Measurements from ENCODE around the gene SYPL2. TPM values are rescaled to one million over a fixed set of nuclear protein-coding genes. Genes with fewer than 3 reads are reported as not detected.

The SYPL2 gene
- polyA plus RNA-seq, 2 of the 4 experiments (the other 2 are of a cell fraction) = 0.04 to 0.05 TPM

DNA sequence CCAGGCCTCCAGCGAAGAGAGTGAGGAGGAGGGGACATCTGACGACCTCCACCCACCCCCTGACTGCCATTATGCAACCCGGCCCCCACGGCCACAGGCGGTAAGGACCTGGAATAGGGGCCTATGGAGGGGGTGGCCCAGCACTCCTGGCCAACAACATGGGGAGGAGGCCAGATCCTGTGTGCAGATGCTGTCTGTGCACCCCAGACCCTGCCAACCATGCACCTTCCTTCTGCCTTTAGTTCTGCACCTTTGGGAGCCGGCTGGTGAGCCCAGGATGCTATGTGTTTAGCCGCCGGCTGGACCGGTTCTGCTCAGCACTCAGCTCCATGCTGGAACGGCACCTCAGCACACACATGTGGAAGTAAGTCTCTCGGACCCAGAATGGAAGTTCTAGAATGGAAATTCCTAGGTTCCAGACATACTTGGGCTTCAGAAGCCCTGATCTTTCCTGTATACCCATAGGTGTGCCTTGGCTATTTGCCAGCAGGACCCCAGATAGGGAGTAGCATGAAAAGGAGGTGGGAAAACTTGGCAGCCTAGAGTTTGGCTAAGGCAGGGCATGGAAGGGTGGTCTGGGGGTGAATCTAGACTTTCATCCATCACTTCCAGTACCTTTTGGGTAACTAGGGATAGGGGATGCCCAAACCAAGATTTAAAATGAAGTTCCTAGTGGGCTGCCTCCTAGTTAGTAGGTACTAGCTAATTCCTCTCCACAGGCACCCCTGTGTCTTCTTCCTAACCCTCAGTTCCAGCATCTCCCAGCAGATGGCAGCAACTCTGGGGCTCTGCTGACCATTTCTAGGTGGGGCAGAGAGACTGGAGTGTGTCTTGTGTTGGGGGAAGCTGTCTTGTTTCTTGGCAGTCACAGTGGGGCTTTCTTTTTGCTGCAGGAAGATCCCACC, 23.9 kb downstream of the SYPL2 start:
- Histone ChIP-seq H3K4me3 (no peak overlapping the region), H3K9me3 (no peaks in the 10 kb centered on the region), H3K4me2 (no peak overlapping the region), H3K4me1 (peaks cover 6% of the 10 kb centered on the region; the same call in 1 of the 3 replicates), H3K27ac (no peak overlapping the region)
- ChIA-PET CTCF (interaction anchor here (0.6 to 23.6 kb wide), 31 partner anchors 7 to 698 kb away, joined by 3 to 749 read pairs (median 4); partner anchors contain the start of genes AHCYL1, AMIGO1, ATXN7L2 and GPR61), POLR2A (interaction anchor here (0.6 to 1.5 kb wide), 2 partner anchors 20 to 43 kb away, joined by 3 to 5 read pairs; no protein-coding TSS in a partner anchor)
- FAIRE-seq (no peak), DNase-seq (ENCODE audit: low read depth in 1 of 2, low spot score in 1 of 2) (peak; percentile 38 to 60), ATAC-seq (peak; percentile 62 to 67; a peak in 5 of 6 replicates)
- no peak for TF ChIP-seq ZNF302 (CRISPR knock-in tag; IDR thresholded peaks at IDR 0.05)
- TF ChIP-seq, protein P1, sequence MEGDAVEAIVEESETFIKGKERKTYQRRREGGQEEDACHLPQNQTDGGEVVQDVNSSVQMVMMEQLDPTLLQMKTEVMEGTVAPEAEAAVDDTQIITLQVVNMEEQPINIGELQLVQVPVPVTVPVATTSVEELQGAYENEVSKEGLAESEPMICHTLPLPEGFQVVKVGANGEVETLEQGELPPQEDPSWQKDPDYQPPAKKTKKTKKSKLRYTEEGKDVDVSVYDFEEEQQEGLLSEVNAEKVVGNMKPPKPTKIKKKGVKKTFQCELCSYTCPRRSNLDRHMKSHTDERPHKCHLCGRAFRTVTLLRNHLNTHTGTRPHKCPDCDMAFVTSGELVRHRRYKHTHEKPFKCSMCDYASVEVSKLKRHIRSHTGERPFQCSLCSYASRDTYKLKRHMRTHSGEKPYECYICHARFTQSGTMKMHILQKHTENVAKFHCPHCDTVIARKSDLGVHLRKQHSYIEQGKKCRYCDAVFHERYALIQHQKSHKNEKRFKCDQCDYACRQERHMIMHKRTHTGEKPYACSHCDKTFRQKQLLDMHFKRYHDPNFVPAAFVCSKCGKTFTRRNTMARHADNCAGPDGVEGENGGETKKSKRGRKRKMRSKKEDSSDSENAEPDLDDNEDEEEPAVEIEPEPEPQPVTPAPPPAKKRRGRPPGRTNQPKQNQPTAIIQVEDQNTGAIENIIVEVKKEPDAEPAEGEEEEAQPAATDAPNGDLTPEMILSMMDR (IDR thresholded peaks at IDR 0.05) = peak; percentile 52
- TF ChIP-seq RAD21 (conservative IDR thresholded peaks at IDR 0.05 in 1 of 2, IDR thresholded peaks at IDR 0.05 in 1 of 2) = peak; percentile 33 to 36; a peak in 2 of 5 replicates
- peak; percentile 57 for TF ChIP-seq SMC3 (IDR thresholded peaks at IDR 0.05)
- WGBS (ENCODE audit: missing lambda C conversion rate) = 78% methylated on average over 3 of the region's 11 CpGs

DNA sequence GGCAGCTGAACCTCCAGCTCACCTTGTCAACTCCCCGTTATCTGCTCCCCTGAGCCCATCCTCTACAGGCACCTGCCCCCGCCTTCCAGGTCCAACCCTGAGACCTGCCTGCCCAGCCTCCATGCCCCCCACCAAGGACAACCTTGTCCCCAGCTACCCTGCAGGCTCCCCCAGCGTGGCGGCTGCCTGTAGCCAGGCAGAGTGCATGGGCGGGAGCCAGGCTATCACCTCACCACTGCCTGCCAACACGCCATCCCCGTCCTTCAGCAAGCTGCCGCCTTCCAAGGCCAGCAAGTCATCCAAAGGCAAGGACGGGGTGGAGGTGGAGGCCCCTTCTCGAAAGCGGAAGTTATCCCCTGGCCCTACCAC, 24.6 kb downstream of the SYPL2 start:
- Histone ChIP-seq H3K9me3 (no peaks in the 10 kb centered on the region), H3K4me3 (no peak overlapping the region), H3K27ac (no peak overlapping the region), H3K4me1 (peaks cover 6% of the 10 kb centered on the region; the same call in 1 of the 3 replicates), H3K4me2 (no peak overlapping the region)
- DNase-seq (ENCODE audit: low read depth in 1 of 2, low spot score in 1 of 2) (no peak), ATAC-seq (no peak), FAIRE-seq (no peak)
- 87% methylated on average over 2 of the region's 11 CpGs for WGBS (ENCODE audit: missing lambda C conversion rate)
- ChIA-PET POLR2A (interaction anchor here (1.5 kb wide), 1 partner anchor 42 kb away, joined by 5 read pairs; no protein-coding TSS in a partner anchor), CTCF (interaction anchor here (0.6 to 23.6 kb wide), 24 partner anchors 8 to 698 kb away, joined by 3 to 749 read pairs (median 4); partner anchors contain the start of genes AMIGO1, ATXN7L2, GPR61 and GSTM4)
- no peak for TF ChIP-seq FOXS1 (CRISPR knock-in tag; IDR thresholded peaks at IDR 0.05)
- TF ChIP-seq HOXB5 (CRISPR knock-in tag; IDR thresholded peaks at IDR 0.05) = no peak
- TF ChIP-seq FOSL2 (IDR thresholded peaks at IDR 0.05) = no peak
- no peak for TF ChIP-seq FOSL2 (CRISPR knock-in tag; IDR thresholded peaks at IDR 0.05)
- no peak for TF ChIP-seq HOXA7 (CRISPR knock-in tag; IDR thresholded peaks at IDR 0.05)
- no peak for TF ChIP-seq CHD4 (IDR thresholded peaks at IDR 0.05; ENCODE audit: borderline replicate concordance)
- TF ChIP-seq, protein P2, sequence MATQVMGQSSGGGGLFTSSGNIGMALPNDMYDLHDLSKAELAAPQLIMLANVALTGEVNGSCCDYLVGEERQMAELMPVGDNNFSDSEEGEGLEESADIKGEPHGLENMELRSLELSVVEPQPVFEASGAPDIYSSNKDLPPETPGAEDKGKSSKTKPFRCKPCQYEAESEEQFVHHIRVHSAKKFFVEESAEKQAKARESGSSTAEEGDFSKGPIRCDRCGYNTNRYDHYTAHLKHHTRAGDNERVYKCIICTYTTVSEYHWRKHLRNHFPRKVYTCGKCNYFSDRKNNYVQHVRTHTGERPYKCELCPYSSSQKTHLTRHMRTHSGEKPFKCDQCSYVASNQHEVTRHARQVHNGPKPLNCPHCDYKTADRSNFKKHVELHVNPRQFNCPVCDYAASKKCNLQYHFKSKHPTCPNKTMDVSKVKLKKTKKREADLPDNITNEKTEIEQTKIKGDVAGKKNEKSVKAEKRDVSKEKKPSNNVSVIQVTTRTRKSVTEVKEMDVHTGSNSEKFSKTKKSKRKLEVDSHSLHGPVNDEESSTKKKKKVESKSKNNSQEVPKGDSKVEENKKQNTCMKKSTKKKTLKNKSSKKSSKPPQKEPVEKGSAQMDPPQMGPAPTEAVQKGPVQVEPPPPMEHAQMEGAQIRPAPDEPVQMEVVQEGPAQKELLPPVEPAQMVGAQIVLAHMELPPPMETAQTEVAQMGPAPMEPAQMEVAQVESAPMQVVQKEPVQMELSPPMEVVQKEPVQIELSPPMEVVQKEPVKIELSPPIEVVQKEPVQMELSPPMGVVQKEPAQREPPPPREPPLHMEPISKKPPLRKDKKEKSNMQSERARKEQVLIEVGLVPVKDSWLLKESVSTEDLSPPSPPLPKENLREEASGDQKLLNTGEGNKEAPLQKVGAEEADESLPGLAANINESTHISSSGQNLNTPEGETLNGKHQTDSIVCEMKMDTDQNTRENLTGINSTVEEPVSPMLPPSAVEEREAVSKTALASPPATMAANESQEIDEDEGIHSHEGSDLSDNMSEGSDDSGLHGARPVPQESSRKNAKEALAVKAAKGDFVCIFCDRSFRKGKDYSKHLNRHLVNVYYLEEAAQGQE (IDR thresholded peaks at IDR 0.05) = no peak
- TF ChIP-seq CEBPB (IDR thresholded peaks at IDR 0.05) = no peak
- TF ChIP-seq RFX5 (IDR thresholded peaks at IDR 0.05) = no peak
- no peak for TF ChIP-seq EHF (CRISPR knock-in tag; IDR thresholded peaks at IDR 0.05)
- no peak for TF ChIP-seq MYC (IDR thresholded peaks at IDR 0.05; ENCODE audit: borderline replicate concordance, low read length)
- TF ChIP-seq, protein P3, sequence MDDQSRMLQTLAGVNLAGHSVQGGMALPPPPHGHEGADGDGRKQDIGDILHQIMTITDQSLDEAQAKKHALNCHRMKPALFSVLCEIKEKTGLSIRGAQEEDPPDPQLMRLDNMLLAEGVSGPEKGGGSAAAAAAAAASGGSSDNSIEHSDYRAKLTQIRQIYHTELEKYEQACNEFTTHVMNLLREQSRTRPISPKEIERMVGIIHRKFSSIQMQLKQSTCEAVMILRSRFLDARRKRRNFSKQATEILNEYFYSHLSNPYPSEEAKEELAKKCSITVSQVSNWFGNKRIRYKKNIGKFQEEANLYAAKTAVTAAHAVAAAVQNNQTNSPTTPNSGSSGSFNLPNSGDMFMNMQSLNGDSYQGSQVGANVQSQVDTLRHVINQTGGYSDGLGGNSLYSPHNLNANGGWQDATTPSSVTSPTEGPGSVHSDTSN (IDR thresholded peaks at IDR 0.05) = no peak
- no peak for TF ChIP-seq JUN (IDR thresholded peaks at IDR 0.05)
- no peak for TF ChIP-seq ZNF302 (CRISPR knock-in tag; IDR thresholded peaks at IDR 0.05)
- TF ChIP-seq RNF2 (IDR thresholded peaks at IDR 0.05; ENCODE audit: borderline replicate concordance, low read depth) = no peak
- no peak for TF ChIP-seq NR3C1 (IDR thresholded peaks at IDR 0.05)
- TF ChIP-seq EHMT2 (IDR thresholded peaks at IDR 0.05; ENCODE audit: low read depth) = no peak
- no peak for TF ChIP-seq KDM1A (IDR thresholded peaks at IDR 0.05; ENCODE audit: low read depth)
